Coronary artery (tissue), 2 donors: Measurements from ENCODE around the gene PRR29.

Experiments used
- DNase-seq: peaks from one replicate; pipeline ENCODE4 v3.0.0-alpha.2; 2017; ENCODE audit warnings: low spot score
- H3K27ac ChIP-seq, 2 donors: fragments of 200-600 bp; sonication (generic); one replicate each; pipeline ENCODE4 v1.5.1; 2016 to 2019
- H3K4me3 ChIP-seq: fragments of 200-600 bp; sonication (generic); 2 replicates; pipeline ENCODE4 v1.5.1; 2016; ENCODE audit warnings: mild to moderate bottlenecking, moderate library complexity
- CTCF ChIP-seq: fragments of 200-600 bp; sonication (generic); IDR thresholded peaks from one replicate; pipeline ENCODE4 v1.5.1; 2019; ENCODE audit warnings: antibody characterized with exemption

Gene PRR29

GRCh38 chr17:63998050-63998720 is at the start of gene PRR29:
TSS of gene PRR29 (plus strand) at chr17:63998351. CDS start at chr17:63998365, 14 bp downstream.
- no peak for DNase-seq
- H3K4me3 ChIP-seq = peak within 1 kb of the TSS; percentile 73
- no peak for TF ChIP-seq CTCF
- H3K27ac ChIP-seq = peak within 1 kb of the TSS in 1 of 2 donors; percentile 26

- Histone ChIP-seq H3K4me3 (no peak overlapping the region), H3K27ac (no peak overlapping the region)
- TF ChIP-seq CTCF = no peak
- DNase-seq = no peak
Measured at GRCh38 chr17:63948521-63948920, 49.6 kb upstream of the PRR29 start.

- DNase-seq = no peak
- H3K4me3 ChIP-seq = no peak overlapping the region
- no peak overlapping the region for H3K27ac ChIP-seq
- no peak for TF ChIP-seq CTCF
Measured at GRCh38 chr17:63949576-63950250, 48.4 kb upstream of the PRR29 start.

- H3K27ac ChIP-seq = no peak overlapping the region
- TF ChIP-seq CTCF = no peak
- no peak overlapping the region for H3K4me3 ChIP-seq
- DNase-seq = no peak
Measured at GRCh38 chr17:63950940-63951907, 46.9 kb upstream of the PRR29 start.

- DNase-seq = no peak
- Histone ChIP-seq H3K4me3 (no peak overlapping the region), H3K27ac (no peak overlapping the region)
- TF ChIP-seq CTCF = no peak
Measured at GRCh38 chr17:63954402-63955063, 43.6 kb upstream of the PRR29 start.

- no peak for DNase-seq
- TF ChIP-seq CTCF = no peak
- no peak overlapping the region for H3K4me3 ChIP-seq
- H3K27ac ChIP-seq = no peak overlapping the region
Measured at GRCh38 chr17:63955232-63955631, 42.9 kb upstream of the PRR29 start.
